ENCODE results near the gene BMP5. TPM values are rescaled to one million over a fixed set of nuclear protein-coding genes. Genes with fewer than 3 reads are reported as not detected.

BMP5 gene
- total and polyA plus RNA-seq, 2 of the 8 experiments (the other 6 are each of a cell fraction or from before 2014, with no cell fraction given): 0.02 TPM; not detected in 1

DNA sequence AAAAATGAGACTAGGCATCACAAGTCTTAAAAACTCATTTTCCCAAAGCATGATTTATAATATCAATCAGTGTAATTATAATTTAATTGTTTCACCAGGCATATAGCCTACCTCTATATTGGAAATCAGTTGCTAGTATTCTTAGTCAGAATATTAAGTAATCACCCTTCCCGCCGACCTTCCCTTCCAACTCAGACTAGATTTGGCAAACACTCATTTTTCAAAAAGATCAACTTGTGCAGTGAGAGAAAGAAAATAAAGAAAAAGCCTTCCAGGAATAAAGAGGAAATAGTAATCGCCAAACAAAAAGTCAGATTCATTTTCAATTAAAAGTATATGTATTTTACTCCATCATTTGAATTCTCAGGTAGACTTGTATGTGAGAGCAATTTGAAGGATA lies 1.9 kb upstream of the BMP5 start:
- no peak overlapping the region for H3K23ac ChIP-seq (ENCODE audit: insufficient read length)
- DNase-seq (ENCODE audit: low read depth in 1 of 2, low spot score in 2 of 2): no peak
- H3K14ac ChIP-seq (ENCODE audit: insufficient read length): no peak overlapping the region
- H4K91ac ChIP-seq (replicated peaks; ENCODE audit: insufficient read length, low read length): no peak overlapping the region
- H2BK12ac ChIP-seq (ENCODE audit: low read depth, low read length): no peak overlapping the region
- no peak overlapping the region for H2BK20ac ChIP-seq (ENCODE audit: low read length)
- no peaks in the 10 kb centered on the region for H3K27me3 ChIP-seq (replicated peaks in 1 of 4; ENCODE audit: control insufficient read depth in 3 of 4, extremely low read depth in 1 of 4, insufficient read depth in 3 of 4, low read length in 3 of 4)
- CTCF ChIA-PET (ENCODE audit: partially characterized antibody): no interaction called here
- no peak overlapping the region for H3K27ac ChIP-seq (ENCODE audit: low read depth, low read length)
- POLR2A ChIA-PET (ENCODE audit: partially characterized antibody): no interaction called here
- no peak overlapping the region for H2BK120ac ChIP-seq (replicated peaks; ENCODE audit: low read depth, low read length)
- no peak overlapping the region for H3K56ac ChIP-seq (replicated peaks; ENCODE audit: insufficient read length, low read depth, low read length)
- no peak overlapping the region for H2BK5ac ChIP-seq (ENCODE audit: low read depth, low read length)
- TF ChIP-seq TEAD4 (IDR thresholded peaks at IDR 0.05; ENCODE audit: low read depth, low read length) (no peak), SUZ12 (IDR thresholded peaks at IDR 0.05; ENCODE audit: low read length) (no peak), KDM1A (IDR thresholded peaks at IDR 0.05; ENCODE audit: borderline replicate concordance, low read length) (no peak), MAFK (IDR thresholded peaks at IDR 0.05; ENCODE audit: low read depth, low read length) (no peak)
- TF ChIP-seq, protein P1, sequence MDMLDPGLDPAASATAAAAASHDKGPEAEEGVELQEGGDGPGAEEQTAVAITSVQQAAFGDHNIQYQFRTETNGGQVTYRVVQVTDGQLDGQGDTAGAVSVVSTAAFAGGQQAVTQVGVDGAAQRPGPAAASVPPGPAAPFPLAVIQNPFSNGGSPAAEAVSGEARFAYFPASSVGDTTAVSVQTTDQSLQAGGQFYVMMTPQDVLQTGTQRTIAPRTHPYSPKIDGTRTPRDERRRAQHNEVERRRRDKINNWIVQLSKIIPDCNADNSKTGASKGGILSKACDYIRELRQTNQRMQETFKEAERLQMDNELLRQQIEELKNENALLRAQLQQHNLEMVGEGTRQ (IDR thresholded peaks at IDR 0.05; ENCODE audit: low read length): no peak
- no peak overlapping the region for H2AK5ac ChIP-seq (ENCODE audit: low read depth, low read length)
- peaks cover 0 to 4% (median 0%) of the 10 kb centered on the region in 4 experiments; a peak in 2 of 7 replicates for H3K4me1 ChIP-seq (replicated peaks in 1 of 4; ENCODE audit: control insufficient read depth in 3 of 4, insufficient read depth in 4 of 4, low read length in 3 of 4)
- no peak overlapping the region for H3K4ac ChIP-seq (replicated peaks; ENCODE audit: insufficient read length, low read depth, low read length)
- H4K20me1 ChIP-seq (replicated peaks in 1 of 2; ENCODE audit: control insufficient read depth in 1 of 2, insufficient read depth in 2 of 2, low read length in 2 of 2): no peaks in the 10 kb centered on the region
- H2BK15ac ChIP-seq (ENCODE audit: low read length): no peak overlapping the region
- FAIRE-seq: no peak
- H3K23me2 ChIP-seq (ENCODE audit: low read depth, low read length): no peaks in the 10 kb centered on the region
- H2AFZ ChIP-seq (ENCODE audit: low read length): no peak overlapping the region
- no peaks in the 10 kb centered on the region for H3K9me3 ChIP-seq (ENCODE audit: insufficient read depth in 2 of 2, low read depth in 1 of 2, low read length in 1 of 2)
- no peak overlapping the region for H3K4me2 ChIP-seq (ENCODE audit: insufficient read depth in 1 of 2, low read depth in 2 of 2, low read length in 2 of 2)
- no peak overlapping the region for H4K5ac ChIP-seq (ENCODE audit: insufficient read length, low read depth, low read length)
- H4K8ac ChIP-seq (ENCODE audit: extremely low read depth, insufficient read depth, low read length): no peak overlapping the region
- H3K79me1 ChIP-seq (ENCODE audit: low read depth, low read length): no peaks in the 10 kb centered on the region
- no peak overlapping the region for H3K9ac ChIP-seq (replicated peaks in 1 of 4; ENCODE audit: extremely low read depth in 1 of 4, low read depth in 3 of 4, low read length in 3 of 4)
- no peaks in the 10 kb centered on the region for H3K79me2 ChIP-seq (ENCODE audit: control insufficient read depth in 1 of 2, insufficient read depth in 2 of 2, low read length in 2 of 2)
- no peaks in the 10 kb centered on the region for H3K36me3 ChIP-seq (ENCODE audit: control insufficient read depth in 2 of 4, insufficient read depth in 4 of 4, low read length in 3 of 4)
- H3K18ac ChIP-seq (ENCODE audit: extremely low read depth, low read length): no peak overlapping the region
- no peak overlapping the region for H3K4me3 ChIP-seq (ENCODE audit: extremely low read depth in 1 of 4, insufficient read depth in 2 of 4, low read depth in 3 of 4, low read length in 4 of 4)
- 88% methylated on average over 3 of the region's 3 CpGs; no CpG with 5 or more reads in 1 of the 2 experiments for WGBS, 2 experiments (ENCODE audit: extremely low coverage in 1 of 2, insufficient coverage in 1 of 2, insufficient read length in 1 of 2, insufficient replicate concordance in 2 of 2, low coverage in 1 of 2, low lambda C conversion rate in 2 of 2, missing lambda C conversion rate in 1 of 2)
